Aorta (tissue), 5 donors: ENCODE results near the gene SLC38A5. TPM values are rescaled to one million over a fixed set of nuclear protein-coding genes. Genes with fewer than 3 reads are reported as not detected.

ENCODE experiments used
- ATAC-seq: fragments of 200-7000 bp; cut with Tn5 transposase; one replicate; pipeline ENCODE4 v1.9.1; 2022; ENCODE audit warnings: moderate library complexity; ENCODE audit not compliant: low FRiP score
- DNase-seq, 2 donors: peaks; one replicate each; pipeline ENCODE4 v3.0.0-alpha.2; 2020
- H3K27ac ChIP-seq, 2 donors: one replicate each; pipeline ENCODE4 v1.5.1; 2013; ENCODE audit warnings: low read length in 2 of 2, mild to moderate bottlenecking in 2 of 2, moderate library complexity in 2 of 2, control low read depth in 1 of 2, inconsistent platforms in 1 of 2, low read depth in 1 of 2
- H3K27me3 ChIP-seq, 2 donors: one replicate each; pipeline ENCODE4 v1.6.1; 2013; ENCODE audit warnings: control low read depth in 1 of 2, low read length in 1 of 2, mild to moderate bottlenecking in 1 of 2, moderate library complexity in 1 of 2; ENCODE audit not compliant: insufficient read depth in 2 of 2, control insufficient read depth in 1 of 2
- H3K36me3 ChIP-seq, 2 donors: one replicate each; pipeline ENCODE4 v1.6.1; 2013; ENCODE audit warnings: control low read depth in 1 of 2, low read length in 1 of 2, mild to moderate bottlenecking in 1 of 2; ENCODE audit not compliant: insufficient read depth in 2 of 2, control insufficient read depth in 1 of 2
- H3K4me1 ChIP-seq, 2 donors: one replicate each; pipeline ENCODE4 v1.6.1; 2013; ENCODE audit warnings: low read length in 2 of 2, control low read depth in 1 of 2, mild to moderate bottlenecking in 1 of 2, moderate library complexity in 1 of 2; ENCODE audit not compliant: insufficient read depth in 2 of 2, control insufficient read depth in 1 of 2
- H3K4me3 ChIP-seq, 2 donors: one replicate each; pipeline ENCODE4 v1.5.1; 2013; ENCODE audit warnings: low read length in 2 of 2, control low read depth in 1 of 2, mild to moderate bottlenecking in 1 of 2
- H3K9me3 ChIP-seq: one replicate; pipeline ENCODE4 v1.6.1; 2013; ENCODE audit warnings: mild to moderate bottlenecking, low read length; ENCODE audit not compliant: control insufficient read depth
- WGBS, 2 donors: extraction: QIAGEN DNeasy Blood & Tissue Kit; methylation state at CpG; one replicate each; pipeline ENCODE4 v1.1.7; 2013; 5-methylcytosine and 5-hydroxymethylcytosine counted together
- intact Hi-C, 2 donors: fragments of 100-400 bp; cut with DNase I; formaldehyde crosslinking; loops; one replicate each; pipeline versions ENCODE4 v1.14.2 to v1.15.0; 2022
- polyA plus RNA-seq, 2 donors: library from polyadenylated mRNA; stranded (reverse); fragments of 200-250 nt; gene quantifications; one replicate each; pipeline ENCODE4 v1.2.3, GENCODE V29; 2013
- total RNA-seq, 2 donors: library from RNA; stranded (reverse); fragmentation: NEBNext Ultra II Directional; extraction: Animal tissue kit (Norgen Biotek cat#: 25700); gene quantifications; one replicate each; pipeline ENCODE4 v1.2.1, GENCODE V29; 2021
- donor health status: healthy with polysubstance abuse.
- donor health status: Bipolar disorder and iron deficiency.
- donor health status: DM: no; HTN: no; CAD: no.
- donor health status: DM: no; HTN: no; CAD: no.
- donor health status: DM: yes; HTN: yes; CAD: no.

SLC38A5 gene
- total and polyA plus RNA-seq, 4 donors = 6.0 to 13.2 (median 10.2) TPM

- Histone ChIP-seq H3K27ac (no peak overlapping the region), H3K36me3 (no peaks in the 10 kb centered on the region), H3K9me3 (no peaks in the 10 kb centered on the region), H3K27me3 (no peaks in the 10 kb centered on the region), H3K4me3 (no peak overlapping the region), H3K4me1 (no peaks in the 10 kb centered on the region)
- intact Hi-C loops = no loop called here
- ATAC-seq (no peak), DNase-seq (peak in 1 of 2 donors; percentile 68)
- 87 to 94% methylated on average over 19 to 20 of the region's 20 CpGs for WGBS, 2 donors
Measured at GRCh38 chrX:48512371-48512935, 42.4 kb upstream of the SLC38A5 start.

- Histone ChIP-seq H3K4me1 (no peaks in the 10 kb centered on the region), H3K36me3 (no peaks in the 10 kb centered on the region), H3K27ac (no peak overlapping the region), H3K27me3 (no peaks in the 10 kb centered on the region), H3K4me3 (no peak overlapping the region), H3K9me3 (no peaks in the 10 kb centered on the region)
- ATAC-seq = no peak
- intact Hi-C loops = no loop called here
- peak in 1 of 2 donors; percentile 39 for DNase-seq
- WGBS, 2 donors = 68 to 74% methylated on average over 4 of the region's 4 CpGs
Measured at GRCh38 chrX:48511560-48511959, 41.5 kb upstream of the SLC38A5 start.

GRCh38 chrX:48509619-48510018 lies 39.6 kb upstream of the SLC38A5 start:
- Histone ChIP-seq H3K9me3 (no peaks in the 10 kb centered on the region), H3K4me1 (no peaks in the 10 kb centered on the region), H3K27me3 (no peaks in the 10 kb centered on the region), H3K4me3 (peak overlapping the region in 1 of 2 donors; percentile 18), H3K36me3 (no peaks in the 10 kb centered on the region), H3K27ac (no peak overlapping the region)
- WGBS, 2 donors = 56 to 57% methylated on average over 11 of the region's 11 CpGs
- DNase-seq (peak in 1 of 2 donors; percentile 61), ATAC-seq (peak; percentile 3)
- intact Hi-C loops = no loop called here

GRCh38 chrX:48509245-48509590 lies 39.2 kb upstream of the SLC38A5 start:
- intact Hi-C loops = no loop called here
- no peaks in the 10 kb centered on the region for H3K4me1 ChIP-seq
- ATAC-seq = no peak
- no peaks in the 10 kb centered on the region for H3K9me3 ChIP-seq
- no peaks in the 10 kb centered on the region for H3K36me3 ChIP-seq
- no peak overlapping the region for H3K27ac ChIP-seq
- H3K27me3 ChIP-seq = no peaks in the 10 kb centered on the region
- WGBS, 2 donors = 0 to 22% methylated on average over 16 of the region's 16 CpGs
- peak overlapping the region; percentile 6 to 18 for H3K4me3 ChIP-seq
- DNase-seq = peak in 1 of 2 donors; percentile 64

- Histone ChIP-seq H3K27me3 (no peaks in the 10 kb centered on the region), H3K27ac (no peak within 1 kb of the TSS), H3K9me3 (no peaks in the 10 kb centered on the region), H3K36me3 (no peaks in the 10 kb centered on the region), H3K4me3 (peak within 1 kb of the TSS; percentile 6 to 18), H3K4me1 (no peaks in the 10 kb centered on the region)
- WGBS, 2 donors = 0 to 26% methylated on average over 52 to 65 of the region's 65 CpGs
- DNase-seq = peak; percentile 86 to 93
- ATAC-seq = peak; percentile 94
- intact Hi-C loops = no loop called here
Measured at GRCh38 chrX:48508400-48509244, 38.6 kb upstream of the SLC38A5 start, which contains the start of gene PORCN. Gene PORCN, plus strand, starts transcription at chrX:48508992. Its CDS starts 829 bp downstream, at chrX:48509821.

GRCh38 chrX:48507246-48507645 lies 37.2 kb upstream of the SLC38A5 start:
- intact Hi-C loops = no loop called here
- WGBS, 2 donors = 71 to 92% methylated on average over 5 of the region's 5 CpGs
- Histone ChIP-seq H3K27me3 (no peaks in the 10 kb centered on the region), H3K9me3 (no peaks in the 10 kb centered on the region), H3K4me3 (no peak overlapping the region), H3K36me3 (no peaks in the 10 kb centered on the region), H3K27ac (no peak overlapping the region), H3K4me1 (no peaks in the 10 kb centered on the region)
- DNase-seq (peak in 1 of 2 donors; percentile 27), ATAC-seq (no peak)

GRCh38 chrX:48505481-48505880 lies 35.4 kb upstream of the SLC38A5 start:
- no peak for ATAC-seq
- WGBS, 2 donors = 74 to 76% methylated on average over 5 of the region's 5 CpGs
- no peaks in the 10 kb centered on the region for H3K27me3 ChIP-seq
- no peak overlapping the region for H3K4me3 ChIP-seq
- no peaks in the 10 kb centered on the region for H3K36me3 ChIP-seq
- intact Hi-C loops = no loop called here
- peak in 1 of 2 donors; percentile 1 for DNase-seq
- H3K27ac ChIP-seq = no peak overlapping the region
- no peaks in the 10 kb centered on the region for H3K4me1 ChIP-seq
- H3K9me3 ChIP-seq = no peaks in the 10 kb centered on the region

GRCh38 chrX:48504261-48504660 lies 34.2 kb upstream of the SLC38A5 start:
- no peak overlapping the region for H3K27ac ChIP-seq
- H3K36me3 ChIP-seq = no peaks in the 10 kb centered on the region
- H3K4me3 ChIP-seq = no peak overlapping the region
- H3K9me3 ChIP-seq = no peaks in the 10 kb centered on the region
- H3K4me1 ChIP-seq = no peaks in the 10 kb centered on the region
- ATAC-seq (no peak), DNase-seq (no peak)
- WGBS, 2 donors = 61 to 68% methylated on average over 7 of the region's 7 CpGs
- intact Hi-C loops = no loop called here
- H3K27me3 ChIP-seq = no peaks in the 10 kb centered on the region

GRCh38 chrX:48498374-48498809 lies 28.3 kb upstream of the SLC38A5 start:
- H3K4me3 ChIP-seq = no peak overlapping the region
- no peak overlapping the region for H3K27ac ChIP-seq
- no peaks in the 10 kb centered on the region for H3K27me3 ChIP-seq
- no peaks in the 10 kb centered on the region for H3K36me3 ChIP-seq
- peak in 1 of 2 donors; percentile 11 for DNase-seq
- H3K4me1 ChIP-seq = no peaks in the 10 kb centered on the region
- no peaks in the 10 kb centered on the region for H3K9me3 ChIP-seq
- ATAC-seq = no peak
- WGBS, 2 donors = 40 to 62% methylated on average over 6 of the region's 6 CpGs
- intact Hi-C loops = no loop called here
